MM.1S (cell line): Measurements from ENCODE around the gene DNAJC8.

Source experiments
- DNase-seq: peaks from one replicate; pipeline ENCODE4 v3.0.0-alpha.2; 2015
- H2AFZ ChIP-seq: fragments of 300-600 bp; sonication (generic); 2 replicates; pipeline ENCODE4 v1.6.0; 2016; ENCODE audit warnings: antibody characterized with exemption, low read length
- H3F3A ChIP-seq: fragments of 300-600 bp; sonication (generic); 2 replicates; pipeline ENCODE4 v1.6.1; 2016; ENCODE audit warnings: mild to moderate bottlenecking, antibody characterized with exemption, low read length, moderate library complexity, mixed read lengths; ENCODE audit not compliant: insufficient read depth
- H3K27ac ChIP-seq: fragments of 300-600 bp; sonication (generic); 2 replicates; pipeline ENCODE4 v1.5.1; 2016; ENCODE audit warnings: mild to moderate bottlenecking, low read length
- H3K27me3 ChIP-seq: fragments of 300-600 bp; sonication (generic); replicated peaks from 2 replicates; pipeline ENCODE4 v1.6.0; 2016; ENCODE audit warnings: low read length; ENCODE audit not compliant: insufficient read depth
- H3K36me3 ChIP-seq: fragments of 300-600 bp; sonication (generic); replicated peaks from 2 replicates; pipeline ENCODE4 v1.6.1; 2016; ENCODE audit warnings: mild to moderate bottlenecking, low read length, mixed read lengths; ENCODE audit not compliant: insufficient read depth
- H3K4me1 ChIP-seq: fragments of 300-600 bp; sonication (generic); 2 replicates; pipeline ENCODE4 v1.6.1; 2016; ENCODE audit warnings: low read length, mixed read lengths
- H3K4me2 ChIP-seq: fragments of 300-600 bp; sonication (generic); 2 replicates; pipeline ENCODE4 v1.6.0; 2016; ENCODE audit warnings: low read depth, low read length
- H3K4me3 ChIP-seq: fragments of 300-600 bp; sonication (generic); 2 replicates; pipeline ENCODE4 v1.5.1; 2016; ENCODE audit warnings: low read length, mixed read lengths
- H3K79me2 ChIP-seq: fragments of 300-600 bp; sonication (generic); 2 replicates; pipeline ENCODE4 v1.6.1; 2016; ENCODE audit warnings: mixed run types, low read length, mixed read lengths
- H3K9ac ChIP-seq: fragments of 300-600 bp; sonication (generic); 2 replicates; pipeline ENCODE4 v1.6.1; 2016; ENCODE audit warnings: low read length, mixed read lengths
- H3K9me2 ChIP-seq: fragments of 300-600 bp; sonication (generic); replicated peaks from 2 replicates; pipeline ENCODE4 v1.6.1; 2016; ENCODE audit warnings: mild to moderate bottlenecking, low read length, mixed read lengths; ENCODE audit not compliant: insufficient read depth
- H3K9me3 ChIP-seq: fragments of 300-600 bp; sonication (generic); replicated peaks from 2 replicates; pipeline ENCODE4 v1.6.1; 2016; ENCODE audit warnings: mild to moderate bottlenecking, low read length, mixed read lengths; ENCODE audit not compliant: insufficient read depth
- H4K20me1 ChIP-seq: fragments of 300-600 bp; sonication (generic); 2 replicates; pipeline ENCODE4 v1.6.1; 2016; ENCODE audit warnings: mild to moderate bottlenecking, low read length, moderate library complexity, mixed read lengths; ENCODE audit not compliant: insufficient read depth
- CTCF ChIP-seq: fragments of 300-600 bp; sonication (generic); IDR thresholded peaks from 2 replicates; pipeline ENCODE4 v1.5.1; 2016; ENCODE audit warnings: antibody characterized with exemption, low read length, mixed read lengths
- EZH2 ChIP-seq: fragments of 300-600 bp; sonication (generic); optimal IDR thresholded peaks from 2 replicates; pipeline ENCODE3; 2017; ENCODE audit warnings: low read depth, mild to moderate bottlenecking, antibody characterized with exemption, low read length, mixed read lengths
- EZH2phosphoT487 ChIP-seq: fragments of 300-600 bp; sonication (generic); IDR thresholded peaks from 2 replicates; pipeline ENCODE4 v1.6.1; 2018; ENCODE audit warnings: antibody characterized with exemption, low read length

DNAJC8 gene

GRCh38 chr1:28180306-28181305, 52.2 kb downstream of the DNAJC8 start:
- Histone ChIP-seq H2AFZ (no peak overlapping the region), H3K9me2 (no peaks in the 10 kb centered on the region), H3K4me1 (no peaks in the 10 kb centered on the region), H3K9ac (no peak overlapping the region), H3K9me3 (no peaks in the 10 kb centered on the region), H3K4me2 (no peak overlapping the region), H3F3A (no peaks in the 10 kb centered on the region), H3K27ac (no peak overlapping the region), H4K20me1 (no peaks in the 10 kb centered on the region), H3K79me2 (no peaks in the 10 kb centered on the region), H3K36me3 (no peaks in the 10 kb centered on the region), H3K27me3 (no peaks in the 10 kb centered on the region), H3K4me3 (no peak overlapping the region)
- no peak for DNase-seq
- TF ChIP-seq EZH2 (no peak), CTCF (no peak), EZH2phosphoT487 (no peak)

GRCh38 chr1:28178690-28179485, 53.9 kb downstream of the DNAJC8 start:
- H2AFZ ChIP-seq: no peak overlapping the region
- H3K79me2 ChIP-seq: no peaks in the 10 kb centered on the region

More at GRCh38 chr1:28178690-28179485, 53.9 kb downstream of the DNAJC8 start:
- Histone ChIP-seq H3K27me3 (no peaks in the 10 kb centered on the region), H3K9me2 (no peaks in the 10 kb centered on the region), H3K9me3 (no peaks in the 10 kb centered on the region), H3K27ac (no peak overlapping the region), H3F3A (no peaks in the 10 kb centered on the region), H3K4me3 (no peak overlapping the region), H4K20me1 (no peaks in the 10 kb centered on the region), H3K36me3 (no peaks in the 10 kb centered on the region), H3K4me2 (no peak overlapping the region), H3K4me1 (0 out of 2 replicates have a peak, but pooled peaks cover 1% of the 10 kb centered on the region), H3K9ac (no peak overlapping the region)
- TF ChIP-seq CTCF: no peak
- no peak for TF ChIP-seq EZH2phosphoT487
- TF ChIP-seq EZH2: no peak
- no peak for DNase-seq
